HG02981 (cell line): ENCODE results near the gene FTL.

Experiments
- ATAC-seq: cut with Tn5 transposase; IDR thresholded peaks from one replicate; pipeline ENCODE4 v1.9.1; 2021; ENCODE audit warnings: mild to moderate bottlenecking, moderate library complexity; ENCODE audit not compliant: unreplicated experiment

The FTL gene

DNA sequence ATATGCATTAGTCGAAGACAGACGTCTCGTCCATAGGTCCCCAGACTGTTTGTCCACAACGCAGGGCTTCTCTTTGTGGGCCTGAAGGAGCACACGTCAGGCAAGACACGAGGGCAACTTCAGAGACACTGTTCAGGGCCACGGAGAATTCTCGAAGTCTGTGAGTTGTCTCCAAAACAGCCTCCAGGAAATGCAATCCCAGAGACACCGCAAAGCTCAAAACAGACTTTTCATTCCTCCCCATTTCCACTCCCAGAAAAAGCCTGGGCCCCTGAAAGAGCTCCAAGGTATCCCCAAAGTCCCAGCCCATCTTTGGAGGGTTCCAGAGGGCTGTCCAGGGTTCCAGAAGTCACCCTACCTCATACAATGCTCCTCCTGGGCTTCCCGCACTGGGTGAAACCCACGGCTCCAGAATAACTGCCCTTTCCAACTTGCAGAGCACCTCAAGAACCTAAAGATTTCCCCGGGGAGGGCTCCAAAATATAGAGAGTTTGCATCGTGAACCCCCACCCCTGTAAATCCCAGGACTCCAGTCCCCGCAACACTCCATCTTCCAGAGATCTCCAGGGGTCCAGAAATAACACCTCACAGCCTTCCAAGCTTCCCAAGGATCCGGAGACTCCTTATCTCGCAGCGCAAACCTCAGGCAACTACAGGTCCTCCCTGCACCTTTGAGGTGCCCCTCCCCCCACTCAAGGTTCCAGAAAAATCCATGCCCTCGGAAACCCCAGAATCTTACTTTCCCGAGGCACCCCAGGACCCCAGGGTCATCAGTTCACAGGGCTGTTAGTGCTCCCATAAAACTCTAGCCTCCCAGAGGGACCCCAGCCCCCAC lies 687 bp upstream of the FTL start:
- no peak for ATAC-seq

DNA sequence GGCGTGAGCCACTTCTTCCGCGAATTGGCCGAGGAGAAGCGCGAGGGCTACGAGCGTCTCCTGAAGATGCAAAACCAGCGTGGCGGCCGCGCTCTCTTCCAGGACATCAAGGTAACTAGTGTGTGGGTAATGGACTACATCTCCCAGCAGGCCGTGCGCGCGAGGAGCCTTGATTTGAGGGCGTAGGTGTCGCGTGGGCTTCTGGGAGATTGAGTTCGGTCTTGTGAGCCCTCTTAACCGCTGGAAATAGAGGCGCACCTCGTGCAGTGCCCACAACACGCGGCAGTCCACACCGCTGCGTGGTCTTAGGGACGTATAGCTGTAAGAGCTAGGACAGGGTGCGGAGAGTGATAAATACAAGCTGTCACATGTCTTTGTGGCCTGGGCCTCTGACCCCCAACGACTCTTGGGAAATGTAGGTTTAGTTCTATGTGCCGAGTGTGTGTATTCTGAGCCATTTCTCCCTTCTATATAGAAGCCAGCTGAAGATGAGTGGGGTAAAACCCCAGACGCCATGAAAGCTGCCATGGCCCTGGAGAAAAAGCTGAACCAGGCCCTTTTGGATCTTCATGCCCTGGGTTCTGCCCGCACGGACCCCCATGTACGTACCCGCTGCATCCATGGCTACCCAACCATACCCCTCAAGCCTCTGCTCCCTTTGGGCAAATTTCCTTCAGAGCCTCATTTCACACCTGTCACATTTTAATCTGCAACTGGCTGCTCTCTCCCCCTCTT lies 864 bp downstream of the FTL start:
- no peak for ATAC-seq

DNA sequence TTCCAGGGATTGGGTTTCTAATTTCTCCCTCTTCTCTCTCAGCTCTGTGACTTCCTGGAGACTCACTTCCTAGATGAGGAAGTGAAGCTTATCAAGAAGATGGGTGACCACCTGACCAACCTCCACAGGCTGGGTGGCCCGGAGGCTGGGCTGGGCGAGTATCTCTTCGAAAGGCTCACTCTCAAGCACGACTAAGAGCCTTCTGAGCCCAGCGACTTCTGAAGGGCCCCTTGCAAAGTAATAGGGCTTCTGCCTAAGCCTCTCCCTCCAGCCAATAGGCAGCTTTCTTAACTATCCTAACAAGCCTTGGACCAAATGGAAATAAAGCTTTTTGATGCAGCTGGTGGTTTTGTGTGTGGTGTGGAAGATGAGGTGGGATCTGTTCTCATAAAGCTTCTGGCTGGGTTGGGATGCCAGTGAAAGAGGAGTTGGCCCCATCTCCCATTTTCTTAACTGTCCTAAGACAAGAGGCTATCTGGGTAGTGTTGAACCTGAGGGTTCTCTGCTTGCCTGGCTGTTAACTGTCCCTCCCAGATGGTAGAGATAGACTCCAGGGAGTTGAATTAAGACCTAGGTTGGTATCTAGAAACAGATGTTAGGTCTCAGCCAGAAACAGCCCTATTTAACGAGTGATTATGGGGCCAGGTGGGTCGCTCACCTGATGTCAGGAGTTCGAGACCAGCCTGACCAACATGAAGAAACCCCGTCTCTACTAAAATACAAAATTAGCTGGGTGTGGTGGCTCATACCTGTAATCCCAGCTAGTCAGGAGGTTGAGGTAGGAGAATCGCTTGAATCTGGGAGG lies 1.6 kb downstream of the FTL start:
- no peak for ATAC-seq

- no peak for ATAC-seq
These were observed 2.5 kb downstream of the FTL start for GRCh38 chr19:48967346-48968178.

DNA sequence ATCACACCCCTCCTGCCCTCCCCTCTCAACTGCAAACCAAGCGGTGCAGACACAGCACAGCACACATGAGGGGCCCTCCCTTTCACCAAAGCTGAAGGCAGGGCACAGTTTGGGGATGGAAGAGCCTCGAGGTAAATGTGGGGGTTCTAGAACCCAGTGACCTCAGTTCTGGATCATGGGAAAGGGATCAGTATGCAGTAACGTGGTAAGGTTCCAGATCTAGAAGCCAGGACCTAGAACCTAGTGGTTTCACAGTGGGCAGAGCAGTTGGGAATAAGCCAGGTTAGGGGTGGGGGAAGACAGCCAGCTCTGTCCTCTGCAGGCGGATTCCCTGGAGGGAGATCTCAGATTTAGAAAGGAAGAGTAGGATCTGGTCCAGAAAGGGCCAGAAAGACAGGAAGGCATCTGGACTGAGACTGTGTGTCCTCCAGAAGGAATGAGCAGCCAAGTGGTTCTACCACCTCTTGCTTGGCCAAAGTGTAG lies 3.1 kb downstream of the FTL start:
- ATAC-seq = no peak

- ATAC-seq = no peak
These were observed 3.7 kb downstream of the FTL start for GRCh38 chr19:48968813-48969218.

DNA sequence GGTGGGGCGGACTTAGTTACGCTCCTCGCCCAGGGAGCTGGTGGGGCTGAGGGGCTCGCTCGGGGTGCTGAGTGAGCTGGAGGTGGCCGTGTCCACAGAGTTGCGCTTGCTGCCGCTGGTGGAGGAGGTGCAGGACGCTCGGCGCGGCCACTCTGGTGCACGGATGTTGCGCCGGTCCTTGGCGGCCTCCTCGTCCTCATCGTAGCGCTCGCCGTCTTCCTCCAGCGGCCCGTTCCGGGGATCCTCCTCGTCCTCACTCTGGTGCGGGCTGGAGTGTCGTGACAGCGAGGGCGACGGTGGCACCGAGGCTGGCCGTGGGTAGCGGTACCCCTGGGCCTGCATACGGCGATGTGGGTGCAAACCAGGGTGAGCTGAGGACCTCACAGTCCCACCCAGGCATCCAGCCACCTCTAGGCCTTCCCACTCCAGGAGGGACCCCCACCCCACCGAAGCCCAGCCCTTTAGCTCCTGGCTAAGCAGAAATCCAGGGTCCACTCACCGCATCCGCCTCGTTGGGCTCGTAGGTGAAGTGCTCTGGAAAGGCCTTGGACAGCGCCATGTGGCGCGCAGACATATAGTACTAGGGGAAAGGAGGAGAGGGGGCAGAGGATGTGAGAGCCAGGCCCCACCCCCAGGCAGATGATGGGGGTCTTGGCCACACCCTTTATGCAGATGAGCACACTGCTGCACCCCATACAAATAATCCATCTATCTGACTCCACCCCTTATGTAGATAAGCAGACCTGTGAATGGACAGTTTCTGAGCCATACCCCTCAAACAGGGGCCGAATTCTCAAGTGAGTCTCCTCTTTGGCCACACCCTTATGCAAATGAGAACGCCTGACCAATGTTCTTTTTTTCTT lies 4.4 kb downstream of the FTL start:
- ATAC-seq = no peak

- no peak for ATAC-seq
These were observed 5.1 kb downstream of the FTL start for GRCh38 chr19:48970139-48970766.

DNA sequence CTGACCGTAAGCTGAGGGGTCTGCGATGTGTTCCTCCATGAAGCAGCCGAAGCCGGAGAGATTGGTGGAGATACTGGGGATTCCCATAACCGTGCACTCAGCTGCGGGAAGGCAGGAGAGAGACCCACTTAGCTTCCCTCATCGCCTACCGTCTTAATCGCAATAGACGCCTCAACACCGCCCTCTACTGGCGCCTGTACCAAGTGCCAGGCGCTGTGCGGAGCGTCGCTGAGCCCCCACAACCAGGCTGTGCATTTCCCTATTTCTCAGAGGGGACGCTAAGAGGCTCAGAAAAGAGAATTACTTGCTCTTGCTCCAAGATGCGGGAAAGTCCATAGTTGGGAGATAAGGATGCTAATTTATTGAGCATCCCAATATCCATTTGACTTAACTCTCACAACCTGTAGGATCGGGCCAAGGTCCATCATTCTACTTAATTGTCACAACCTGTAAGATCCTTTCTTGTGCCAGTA lies 5.8 kb downstream of the FTL start:
- no peak for ATAC-seq

DNA sequence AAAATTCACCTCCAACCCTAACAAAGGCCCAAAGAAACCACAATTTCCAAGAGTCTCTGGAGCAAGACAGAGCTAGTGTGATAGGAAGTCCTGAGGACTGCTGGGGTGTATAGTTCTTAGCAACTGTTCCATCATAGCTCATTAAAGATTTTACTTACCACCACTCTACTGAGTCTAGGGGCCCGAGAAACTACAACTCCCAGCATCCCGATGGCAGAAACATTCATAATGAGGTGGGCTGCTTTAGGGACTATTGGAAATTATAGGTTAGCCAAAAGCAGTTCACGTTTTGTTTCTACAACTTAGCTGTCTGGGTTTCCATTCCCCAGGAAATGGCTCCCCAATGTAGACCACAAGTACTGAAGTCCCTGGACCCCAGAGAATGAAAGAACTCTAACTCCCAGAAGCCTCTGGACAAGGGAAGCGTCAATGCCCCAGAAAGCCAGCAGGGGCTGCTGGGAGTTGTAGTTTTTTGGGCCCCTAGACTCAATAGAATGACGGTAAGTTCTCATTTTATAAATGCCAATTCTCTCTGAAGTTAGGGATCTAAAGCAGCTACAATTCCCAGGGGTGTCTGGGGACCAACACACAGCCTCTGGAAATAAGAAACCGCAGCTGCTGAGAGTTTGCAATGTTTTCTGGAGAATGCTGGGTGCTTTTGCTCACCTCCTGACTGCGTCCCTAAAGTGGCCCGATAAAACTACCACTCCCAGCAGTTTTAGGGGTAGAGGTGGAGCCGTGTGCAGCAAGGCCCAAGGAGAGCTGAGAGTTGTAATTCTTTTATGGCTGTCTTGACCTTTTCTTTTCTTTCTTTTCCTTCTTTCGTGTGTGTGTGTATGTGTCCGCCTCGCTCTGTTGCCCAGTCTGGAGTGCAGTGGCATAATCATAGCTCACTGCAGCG lies 11.1 kb downstream of the FTL start:
- no peak for ATAC-seq

DNA sequence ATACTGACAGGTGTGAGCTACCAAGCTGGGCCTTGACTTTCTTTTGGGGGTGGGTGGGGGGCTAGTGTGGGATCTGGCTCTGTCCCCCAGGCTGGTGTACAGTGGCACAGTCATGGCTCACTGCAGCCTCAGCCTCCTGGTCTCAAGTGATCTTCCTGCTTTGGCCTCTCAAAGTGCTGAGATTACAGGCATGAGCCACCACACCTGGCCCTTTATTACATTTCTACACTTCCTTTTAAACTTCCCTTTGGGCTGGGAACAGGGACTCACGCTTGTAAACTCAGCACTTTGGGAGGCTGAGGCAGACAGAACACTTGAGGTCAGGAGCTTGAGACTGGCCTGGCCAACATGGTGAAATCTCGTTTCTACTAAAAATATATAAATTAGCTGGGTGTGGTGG lies 12.0 kb downstream of the FTL start:
- no peak for ATAC-seq

DNA sequence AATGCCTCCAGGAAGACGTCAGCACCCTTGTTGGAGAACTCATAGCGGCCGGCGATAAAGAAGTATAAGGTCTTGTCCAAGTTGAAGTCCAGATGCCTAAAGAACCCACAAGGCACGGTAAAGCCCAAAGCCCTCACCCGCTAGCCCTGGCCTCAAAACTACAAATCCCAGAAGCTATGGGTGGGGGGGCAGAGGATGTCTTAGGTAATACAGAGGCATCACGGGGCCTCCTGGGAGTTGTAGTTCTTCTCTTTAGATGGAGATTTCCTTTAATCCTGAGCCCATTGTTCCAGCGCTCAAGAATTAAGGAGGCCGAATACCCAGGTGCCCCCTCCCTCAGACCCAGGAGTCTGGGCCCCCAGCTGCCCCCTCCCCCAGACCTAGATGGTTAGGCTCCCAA lies 17.2 kb downstream of the FTL start:
- ATAC-seq = no peak

DNA sequence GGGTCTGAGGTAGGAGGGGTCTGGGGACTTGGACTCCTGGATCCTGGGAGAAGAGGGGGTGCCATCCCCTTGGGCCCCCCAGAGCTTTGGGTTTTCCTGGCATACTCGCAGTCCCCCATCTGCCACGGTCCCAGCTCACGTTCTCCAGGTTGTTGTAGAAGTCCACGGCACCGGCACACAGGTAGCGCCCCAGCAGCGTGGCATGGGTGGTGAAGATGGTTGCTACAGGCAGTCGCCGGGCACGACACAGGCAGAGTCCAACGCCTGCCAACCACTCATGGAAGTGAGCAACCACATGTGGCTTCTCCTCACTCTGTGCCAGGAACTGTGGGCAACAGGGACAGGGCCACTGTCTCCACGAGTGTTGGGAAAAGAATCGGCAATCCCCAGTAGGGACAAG lies 20.6 kb downstream of the FTL start:
- no peak for ATAC-seq

- no peak for ATAC-seq
These were observed 21.1 kb downstream of the FTL start for GRCh38 chr19:48986211-48986610.

DNA sequence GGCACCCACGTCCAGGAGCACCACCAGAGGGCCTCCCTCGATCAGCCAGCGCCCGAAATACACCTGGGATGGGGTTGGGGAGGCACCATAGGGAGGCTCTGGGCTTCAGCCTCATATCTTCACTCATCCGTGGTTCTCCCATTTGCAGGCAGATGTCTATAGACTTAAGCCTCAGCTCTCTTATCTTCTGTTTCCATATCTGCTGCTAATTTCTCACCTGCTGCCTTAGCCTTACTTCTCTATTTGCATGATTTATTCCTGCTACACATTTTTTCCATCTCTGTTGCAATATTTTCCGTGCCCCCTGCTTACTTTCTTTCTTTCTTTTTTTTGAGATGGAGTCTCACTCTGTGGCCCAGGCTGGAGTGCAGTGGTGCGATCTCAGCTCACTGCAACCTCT lies 22.2 kb downstream of the FTL start:
- ATAC-seq = no peak

DNA sequence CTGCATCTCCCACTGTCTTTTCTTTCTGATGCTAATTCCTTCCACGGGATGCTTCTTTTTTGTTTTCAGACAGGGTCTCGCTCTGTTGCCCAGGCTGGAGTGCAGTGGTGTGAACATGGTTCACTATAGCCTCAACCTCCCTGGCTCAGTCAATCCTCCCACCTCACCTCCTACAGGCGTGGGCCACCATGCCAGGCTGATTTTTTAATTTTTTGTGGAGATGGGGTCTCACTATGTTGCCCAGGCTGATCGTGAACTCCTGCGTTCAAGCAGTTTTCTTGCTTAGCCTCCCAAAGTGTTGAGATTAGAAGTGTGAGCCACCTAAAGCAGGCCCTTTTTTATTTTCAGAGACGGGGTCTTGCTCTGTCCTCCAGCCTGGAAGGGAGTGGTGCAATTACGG lies 23.2 kb downstream of the FTL start:
- no peak for ATAC-seq

DNA sequence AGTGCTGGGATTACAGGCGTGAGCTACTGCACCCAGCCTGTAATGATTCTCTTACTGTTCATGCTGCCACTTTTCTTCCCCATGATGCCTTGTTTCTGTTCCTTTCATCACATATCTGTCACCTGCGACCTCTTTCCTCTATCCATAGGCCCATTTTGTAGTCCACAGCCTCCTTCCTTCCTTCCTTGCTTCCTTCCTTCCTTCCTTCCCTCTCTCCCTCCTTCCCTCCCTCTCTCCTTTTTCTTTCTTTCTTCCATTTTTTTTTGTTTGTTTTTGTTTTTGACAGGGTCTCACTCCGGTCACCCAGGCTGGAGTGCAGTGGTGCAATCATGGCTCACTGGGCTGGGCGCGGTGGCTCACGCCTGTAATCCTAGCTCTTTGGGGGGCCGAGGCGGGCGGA lies 23.8 kb downstream of the FTL start:
- ATAC-seq = no peak

GRCh38 chr19:48989701-48990291 lies 24.7 kb downstream of the FTL start:
- ATAC-seq = no peak
